Measurements from ENCODE around the gene VLDLR.

- TF ChIP-seq EZH2 (IDR thresholded peaks at IDR 0.05), result no peak
- no peak for TF ChIP-seq FOXP2 (optimal IDR thresholded peaks at IDR 0.05; ENCODE audit: control extremely low read depth, extremely low read length, insufficient read depth)
Observed at GRCh38 chr9:2597483-2597882, 24.1 kb upstream of the VLDLR start.

Measured in SK-N-MC (cell line).